ENCODE data around the gene RPS5.
A peak's percentile ranks its signal among the peaks of the same experiment; 100 is the strongest.
"Not testable (repeated sequence)": the region's sequence is repeated elsewhere in the genome, so short reads cannot be mapped to it uniquely, and the experiment has no call there.

The RPS5 gene

DNA sequence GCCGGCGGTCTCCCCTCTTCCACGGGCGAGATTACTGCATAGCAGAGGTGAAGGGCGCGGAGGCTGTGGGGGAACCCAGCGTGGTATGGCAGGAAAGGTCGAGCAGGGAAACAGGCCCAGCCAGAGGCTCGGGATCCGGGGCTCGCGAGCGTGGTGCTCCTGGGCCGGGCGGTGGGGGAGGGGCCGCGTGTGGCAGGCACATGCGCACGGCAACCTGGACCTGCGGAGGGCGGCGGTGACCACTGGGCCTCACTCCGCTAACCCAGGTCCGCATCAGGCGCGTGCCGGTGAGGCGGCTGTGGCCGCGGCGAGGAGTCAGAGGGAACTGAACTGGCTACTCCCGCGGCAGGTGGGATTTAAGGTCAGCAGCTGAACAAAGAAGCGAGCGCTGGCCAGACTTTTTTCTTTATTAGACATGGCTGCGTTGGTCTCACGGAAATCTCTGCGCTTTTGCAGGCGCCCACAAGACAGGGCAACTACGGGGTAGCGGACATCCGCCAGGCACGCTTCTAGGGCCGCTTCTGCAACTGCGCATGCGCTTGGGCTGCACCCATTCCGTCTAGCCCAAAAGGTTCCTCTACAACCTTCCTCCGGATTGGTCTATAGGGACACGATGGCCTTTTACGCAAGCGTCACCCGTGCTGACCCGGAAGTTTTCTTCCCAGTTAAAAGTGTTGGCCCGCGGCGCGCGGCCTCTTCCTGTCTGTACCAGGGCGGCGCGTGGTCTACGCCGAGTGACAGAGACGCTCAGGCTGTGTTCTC is at the start of gene RPS5:
Gene RPS5, plus strand, starts transcription at position 694 of the 762 bp plus-strand sequence. CDS start 869 bp downstream, outside the sequence.
- peak; percentile 49 to 97 (median 94) for DNase-seq

GRCh38 chr19:58338336-58338735 is 48.7 kb upstream of the RPS5 start:
- no peak for DNase-seq

DNA sequence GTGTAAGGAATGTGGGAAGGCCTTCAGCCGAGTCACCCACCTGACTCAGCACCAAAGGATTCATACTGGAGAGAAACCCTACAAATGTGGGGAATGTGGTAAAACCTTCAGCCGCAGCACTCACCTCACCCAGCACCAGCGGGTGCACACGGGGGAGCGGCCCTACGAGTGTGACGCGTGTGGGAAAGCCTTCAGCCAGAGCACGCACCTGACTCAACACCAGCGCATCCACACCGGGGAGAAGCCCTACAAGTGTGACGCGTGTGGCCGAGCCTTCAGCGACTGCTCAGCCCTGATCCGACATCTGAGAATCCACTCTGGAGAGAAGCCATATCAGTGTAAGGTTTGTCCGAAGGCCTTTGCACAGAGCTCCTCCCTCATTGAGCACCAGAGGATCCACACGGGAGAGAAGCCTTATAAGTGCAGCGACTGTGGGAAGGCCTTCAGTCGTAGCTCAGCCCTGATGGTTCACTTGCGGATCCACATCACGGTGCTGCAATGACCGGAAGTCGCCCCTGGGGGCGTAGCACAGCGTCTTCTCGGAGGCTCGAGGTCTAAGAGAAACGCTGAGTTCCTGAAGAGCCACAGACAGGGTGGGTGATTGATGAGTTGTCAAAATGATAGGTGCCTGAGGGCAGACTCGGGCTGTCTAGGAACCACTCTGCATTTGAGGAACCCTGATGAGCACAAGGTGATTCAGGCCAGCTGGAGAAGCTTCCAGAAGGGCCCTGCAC is 48.1 kb upstream of the RPS5 start:
- DNase-seq, result no peak

DNA sequence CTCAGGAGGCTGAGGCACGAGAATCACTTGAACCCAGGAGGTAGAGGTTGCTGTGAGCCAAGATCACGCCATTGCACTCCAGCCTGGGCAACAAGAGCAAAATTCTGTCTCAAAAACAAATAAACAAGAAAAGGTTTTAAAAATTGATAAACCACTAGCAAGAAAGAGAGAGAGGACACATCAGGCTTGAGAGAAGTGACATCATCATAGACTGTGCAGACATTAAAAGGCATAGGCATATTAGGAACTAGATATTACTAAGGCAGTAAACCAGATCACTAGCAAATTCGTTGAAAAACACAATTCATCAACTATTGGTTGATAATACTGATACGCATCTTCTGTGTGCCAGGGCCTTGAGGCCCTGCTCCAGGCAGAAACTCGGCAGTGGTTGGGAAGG is 41.5 kb upstream of the RPS5 start:
- no peak for DNase-seq

- DNase-seq, result peak in 13 of 14 donors; percentile 9 to 84 (median 66)
These were observed 39.8 kb upstream of the RPS5 start for GRCh38 chr19:58346961-58347929.

DNA sequence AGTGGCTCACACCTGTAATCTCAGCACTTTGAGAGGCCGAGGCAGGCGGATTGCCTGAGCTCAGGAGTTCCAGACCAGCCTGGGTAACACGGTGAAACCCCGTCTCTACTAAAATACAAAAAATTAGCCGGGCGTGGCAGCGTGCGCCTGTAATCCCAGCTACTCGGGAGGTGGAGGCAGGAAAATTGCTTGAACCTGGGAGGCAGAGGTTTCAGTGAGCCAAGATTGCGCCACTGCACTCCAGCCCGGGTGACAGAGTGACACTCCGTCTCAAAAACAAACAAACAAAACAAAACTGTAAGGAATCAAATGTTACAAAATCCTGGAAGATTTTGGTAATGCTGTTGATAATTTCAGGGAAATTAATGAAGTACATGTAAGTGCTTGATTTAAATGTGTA is 39.0 kb upstream of the RPS5 start:
- not testable (repeated sequence) for DNase-seq

- DNase-seq, result no peak
These were observed 37.5 kb upstream of the RPS5 start for GRCh38 chr19:58349590-58349989.

DNA sequence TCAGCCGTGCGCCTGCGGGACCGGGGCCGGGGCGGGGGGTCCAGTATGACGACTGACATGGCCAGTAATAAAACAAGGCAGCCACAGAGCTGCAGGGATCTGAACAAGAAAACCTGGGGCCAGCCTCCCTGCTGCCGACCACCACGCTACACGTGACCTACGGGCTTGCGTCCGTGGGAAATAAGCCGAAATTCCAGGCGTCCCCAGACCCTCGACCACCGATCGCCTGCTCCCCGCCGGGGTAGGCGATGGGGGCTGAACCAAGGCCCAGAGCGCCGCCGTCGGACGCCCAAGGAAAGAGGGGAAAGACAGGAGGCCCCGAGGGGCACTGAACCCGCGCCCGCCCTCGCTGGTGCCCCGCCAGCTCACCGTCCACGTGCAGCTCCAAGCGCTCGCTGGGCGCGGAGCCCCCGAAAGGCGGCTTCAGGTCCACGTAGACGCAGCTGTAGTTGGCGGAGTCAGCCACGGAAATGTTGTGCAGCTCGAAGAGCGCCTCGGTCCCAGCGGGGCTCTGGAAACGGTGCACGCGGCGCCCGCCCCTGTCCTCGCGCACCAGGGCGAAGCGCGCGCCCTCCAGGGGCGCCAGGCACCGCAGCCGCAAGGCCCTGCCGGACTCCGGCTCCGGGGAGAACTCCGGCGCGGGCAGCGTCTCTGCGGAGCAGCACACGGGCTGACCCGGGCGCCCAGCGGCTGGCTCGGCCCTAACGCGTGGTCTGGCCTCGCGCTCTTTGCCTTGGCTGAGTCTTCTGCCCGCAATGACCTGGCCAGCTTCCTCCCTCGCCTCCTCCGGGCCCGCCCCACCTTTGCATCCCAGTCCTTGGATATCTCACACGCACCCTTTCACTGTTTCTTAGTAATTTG is 36.8 kb upstream of the RPS5 start:
- DNase-seq, result no peak

DNA sequence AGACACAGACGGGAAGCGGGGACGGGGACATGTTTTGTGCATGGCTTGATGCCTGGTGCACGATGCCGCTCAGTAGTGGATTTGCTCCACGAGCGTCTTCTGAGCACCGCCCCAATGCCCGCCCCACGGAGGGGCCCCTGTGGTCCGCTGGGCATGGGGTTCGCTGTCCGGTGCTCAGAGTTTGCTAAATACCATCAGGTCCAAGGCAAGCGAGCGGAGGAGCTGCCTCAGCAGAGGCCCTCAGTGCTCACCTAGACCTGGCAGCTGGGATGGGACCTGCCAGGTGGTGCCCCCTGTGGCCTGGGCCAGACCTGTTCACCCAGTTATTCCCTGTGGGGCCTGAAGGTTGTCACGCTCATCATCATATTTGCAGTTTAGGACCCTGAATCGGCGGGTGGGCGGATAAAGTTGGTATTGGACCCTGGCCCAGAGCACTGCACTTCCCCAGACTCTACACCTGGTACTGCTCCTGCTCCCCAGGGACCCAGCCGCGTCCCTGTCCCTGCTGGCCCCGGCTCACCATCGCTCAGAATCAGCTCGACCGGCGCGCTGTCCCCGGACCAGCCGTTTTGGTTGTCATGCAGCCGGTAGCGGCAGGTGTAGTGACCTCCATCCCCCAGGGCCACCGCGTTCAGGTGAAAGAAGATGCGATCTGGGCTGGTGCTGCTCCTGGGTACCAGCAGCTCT is 36.1 kb upstream of the RPS5 start:
- DNase-seq, result no peak

GRCh38 chr19:58351558-58351878 is 35.6 kb upstream of the RPS5 start:
- DNase-seq, result no peak

DNA sequence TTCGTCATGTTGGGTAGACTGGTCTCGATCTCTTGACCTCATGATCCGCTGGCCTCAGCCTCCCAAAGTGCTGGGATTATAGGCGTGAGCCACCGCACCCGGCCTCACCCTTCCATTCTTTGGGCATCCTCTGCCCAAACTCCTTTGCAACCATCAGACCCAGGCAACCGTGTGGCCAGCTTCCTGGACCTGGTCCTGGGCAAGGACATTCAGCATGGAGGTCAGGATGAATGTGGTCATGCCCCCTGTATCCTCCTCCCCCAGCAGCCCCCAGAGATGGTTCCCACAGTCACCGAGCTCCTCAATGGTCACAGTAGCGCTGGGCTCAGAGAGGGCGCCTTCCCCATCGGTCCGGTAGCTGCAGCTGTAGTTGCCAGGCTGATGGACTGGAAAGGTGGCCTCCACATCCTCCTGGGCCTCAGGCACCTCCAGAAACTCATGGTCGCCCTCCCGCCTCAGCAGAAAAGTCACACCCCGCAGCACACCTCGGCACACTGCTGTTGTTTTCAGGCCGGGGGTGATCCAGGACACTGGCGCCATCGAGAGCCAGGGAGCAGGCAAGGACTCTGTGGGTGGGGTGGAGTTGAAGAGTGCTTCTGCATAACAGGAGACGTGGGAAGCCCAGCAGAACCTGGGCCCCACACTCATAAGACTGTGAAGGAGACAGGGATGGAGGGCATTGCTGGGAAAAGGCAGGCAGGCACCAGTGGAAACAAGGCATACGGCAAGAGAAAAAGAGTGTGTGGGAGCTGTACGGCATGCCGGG is 34.9 kb upstream of the RPS5 start:
- no peak for DNase-seq

DNA sequence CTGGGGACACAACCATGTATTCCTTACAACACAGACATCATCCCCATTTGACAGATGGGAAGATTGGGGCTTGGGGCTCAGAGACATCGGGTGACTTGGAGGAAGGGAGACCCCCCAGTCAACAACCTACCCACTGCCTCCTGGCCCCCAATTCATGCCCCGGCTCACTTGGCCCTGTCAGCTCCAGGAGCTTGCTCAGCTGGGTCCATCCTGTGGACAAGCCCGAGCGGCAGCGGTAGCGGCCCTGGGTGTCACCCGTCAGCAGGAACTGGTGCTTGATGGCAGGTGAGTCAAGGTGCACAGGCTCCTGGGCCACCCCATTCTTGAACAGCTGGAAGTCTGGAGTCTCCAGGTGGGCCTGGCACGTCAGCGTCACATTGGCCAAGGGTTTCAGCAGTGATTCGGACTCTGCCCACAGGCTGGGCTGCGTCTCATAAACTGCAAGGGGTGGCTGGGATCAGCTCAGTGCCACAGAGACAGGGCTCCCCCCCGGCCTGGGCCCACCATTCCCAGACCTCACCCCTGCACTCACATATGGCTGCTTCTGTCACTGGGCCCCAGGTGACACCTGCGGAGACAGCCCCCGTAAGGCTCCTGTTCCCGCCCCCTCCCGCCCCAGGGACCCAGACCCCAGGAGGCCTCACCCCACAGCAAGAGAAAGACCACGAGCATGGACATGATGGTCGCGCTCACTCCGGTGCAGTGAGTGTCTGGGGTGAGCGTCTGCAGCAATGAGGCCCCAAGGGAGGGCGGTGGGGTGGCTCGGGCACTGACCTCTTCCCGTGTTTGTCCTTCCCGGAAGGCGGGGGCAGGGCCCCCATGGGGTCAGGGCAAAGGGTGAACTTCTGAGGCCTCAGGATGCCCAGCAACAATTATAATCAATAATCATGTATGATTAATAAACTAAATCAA is 34.1 kb upstream of the RPS5 start, which contains the start of gene A1BG:
Gene A1BG, minus strand, starts transcription at position 733 of the 912 bp plus-strand sequence. Its CDS starts 55 bp downstream, at position 678.
- DNase-seq, result no peak

GRCh38 chr19:58353717-58354477 is 33.2 kb upstream of the RPS5 start:
- no peak for DNase-seq

DNA sequence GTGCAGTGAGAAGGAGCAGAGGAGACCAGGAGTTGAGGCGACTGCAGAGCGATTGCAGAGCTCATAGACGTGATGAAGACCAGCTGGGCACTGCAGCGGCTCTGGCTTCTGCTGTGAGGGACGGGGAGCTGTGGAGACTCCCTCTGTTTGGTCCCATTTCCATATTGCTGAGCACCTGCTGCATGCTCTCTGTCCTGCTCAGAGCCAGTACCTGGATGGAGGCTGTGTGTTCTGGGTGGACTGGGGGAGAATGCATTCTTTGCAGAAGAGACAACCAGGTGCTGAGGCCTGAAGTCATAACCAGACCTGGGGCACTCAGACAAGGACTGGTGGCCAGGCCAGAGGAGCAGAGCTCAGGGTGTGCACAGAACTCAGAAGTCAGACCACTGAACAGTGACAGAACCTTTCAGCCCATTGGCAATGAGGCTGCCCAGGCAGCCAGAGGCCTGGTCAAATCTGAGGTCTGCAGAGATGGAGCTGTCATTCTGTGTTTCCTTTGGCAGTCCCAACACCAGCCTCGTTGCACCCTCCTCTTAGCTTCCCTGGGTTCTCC is 32.5 kb upstream of the RPS5 start:
- no peak for DNase-seq

DNA sequence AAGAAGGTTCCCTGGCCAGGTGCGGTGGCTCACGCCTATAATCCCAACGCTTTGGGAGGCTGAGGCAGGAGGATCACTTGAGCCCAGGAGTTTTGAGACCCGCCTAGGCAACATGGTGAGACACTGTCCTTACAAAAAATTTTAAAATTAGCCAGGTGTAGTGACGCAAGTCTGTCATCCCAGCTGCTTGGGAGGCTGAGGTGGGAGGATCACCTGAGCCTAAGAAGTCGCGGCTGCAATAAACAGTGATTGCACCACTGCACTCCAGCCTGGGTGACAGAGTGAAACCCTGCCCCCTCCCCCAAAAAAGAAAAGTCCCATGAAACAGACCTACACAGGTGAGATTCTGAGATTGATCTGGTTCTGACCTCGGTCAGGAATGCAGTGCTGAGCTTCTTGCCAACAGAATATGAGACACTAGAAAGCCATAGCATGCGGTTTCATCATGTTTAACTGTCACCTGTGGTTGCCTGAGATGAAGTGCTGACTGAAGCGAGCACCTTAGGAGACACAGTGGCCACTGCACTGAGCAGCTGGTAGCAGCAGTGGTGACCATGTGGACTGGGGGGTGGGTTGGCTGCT is 31.8 kb upstream of the RPS5 start:
- DNase-seq, result no peak

DNA sequence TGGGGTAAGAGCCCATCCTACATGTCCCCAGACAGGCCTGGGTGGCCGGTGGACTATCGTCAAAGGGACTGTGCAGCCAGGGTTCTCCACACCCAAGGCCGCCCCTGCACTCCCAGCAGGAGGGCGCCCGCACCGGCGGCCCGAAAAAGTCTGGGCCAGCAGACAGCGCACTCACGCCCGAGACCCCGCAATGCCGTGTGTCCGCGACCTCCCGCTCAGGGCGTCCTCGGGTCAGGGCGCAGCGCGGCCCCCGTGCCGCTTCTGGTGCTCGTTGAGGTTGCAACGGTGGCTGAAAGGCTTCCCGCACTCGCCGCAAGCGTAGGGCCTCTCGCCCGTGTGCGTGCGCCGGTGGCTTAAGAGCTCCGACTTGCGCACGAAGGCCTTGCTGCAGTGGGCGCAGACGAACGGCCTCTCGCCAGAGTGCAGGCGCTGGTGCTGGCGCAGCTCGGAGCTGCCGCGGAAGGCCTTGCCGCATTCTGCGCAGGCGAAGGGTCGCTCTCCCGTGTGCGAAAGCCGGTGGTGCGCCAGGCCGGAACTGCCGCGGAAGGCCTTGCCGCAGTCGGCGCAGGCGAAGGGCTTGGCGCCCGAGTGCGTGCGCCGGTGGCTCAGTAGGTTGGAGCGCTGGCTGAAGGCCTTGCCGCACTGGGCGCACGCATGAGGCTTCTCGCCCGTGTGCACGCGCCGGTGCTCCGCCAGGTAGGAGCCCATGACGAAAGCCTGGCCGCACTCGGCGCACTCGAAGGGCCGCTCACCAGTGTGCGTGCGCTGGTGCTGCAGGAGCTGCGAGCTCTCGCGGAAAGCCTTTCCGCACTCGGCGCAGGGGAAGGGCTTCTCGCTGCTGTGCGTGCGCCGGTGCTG is 30.9 kb upstream of the RPS5 start:
- no peak for DNase-seq
